ENCODE results near the gene SH2D2A. TPM values are rescaled to one million over a fixed set of nuclear protein-coding genes. Genes with fewer than 3 reads are reported as not detected.

The SH2D2A gene
- total and polyA plus RNA-seq, 9 of the 15 experiments (the other 6 are each of a cell fraction or from before 2014, with no cell fraction given) = 0.89 to 33.6 (median 6.9) TPM

DNA sequence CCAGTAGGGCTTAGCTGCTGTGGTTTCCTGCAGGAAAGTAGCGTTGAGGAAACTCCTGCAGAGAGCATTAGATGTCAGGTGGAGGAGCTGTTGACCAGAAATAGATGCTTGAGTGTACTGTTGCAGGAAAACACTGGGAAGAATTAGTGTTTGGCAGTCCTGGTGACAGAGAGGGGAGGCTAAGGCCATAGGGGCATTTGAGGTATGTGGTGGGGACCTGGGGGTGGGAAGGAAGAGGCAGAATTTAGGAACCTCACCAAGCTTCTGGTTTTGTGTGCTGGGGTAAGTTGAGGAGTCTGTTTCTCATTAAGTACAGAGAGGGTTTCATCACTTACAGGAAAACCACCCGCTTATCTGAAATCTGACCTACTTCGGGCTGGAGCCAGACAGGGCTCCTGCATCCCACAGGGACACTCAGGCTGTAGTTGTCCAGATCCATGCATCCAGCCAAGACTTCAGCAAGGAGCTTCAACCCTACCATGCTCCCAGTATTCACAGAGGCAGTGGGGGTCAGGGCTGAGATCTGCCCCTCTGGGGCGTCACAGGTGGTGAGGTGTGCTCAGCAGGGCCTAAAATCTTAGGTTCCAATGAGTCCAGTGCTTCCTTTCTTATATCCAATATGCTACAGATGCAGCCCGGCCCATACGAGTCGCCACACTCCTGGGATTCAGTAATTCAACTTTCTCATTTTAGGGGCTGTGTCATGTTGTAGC, 15.1 kb downstream of the SH2D2A start:
- no peaks in the 10 kb centered on the region for H3K27me3 ChIP-seq (ENCODE audit: control insufficient read depth in 2 of 2, insufficient read depth in 2 of 2, low read length in 2 of 2)
- H3K9me3 ChIP-seq (replicated peaks; ENCODE audit: control insufficient read depth, insufficient read depth, low read depth, low read length) = no peaks in the 10 kb centered on the region
- no peak overlapping the region for H3K27ac ChIP-seq (ENCODE audit: extremely low read depth, low read depth, low read length)
- ChIA-PET CTCF (ENCODE audit: low intra/inter-chr PET ratio) (interaction anchor here (0.5 to 2.1 kb wide), 3 partner anchors 59 to 288 kb away, joined by 4 to 8 read pairs (median 6); partner anchors contain the start of gene NTRK1), POLR2A (interaction anchor here (0.6 to 1.9 kb wide), 6 partner anchors 10 to 74 kb away, joined by 3 to 9 read pairs (median 4); partner anchors contain the start of genes ISG20L2, METTL25B and MRPL24)
- H3K36me3 ChIP-seq (ENCODE audit: control insufficient read depth, insufficient read depth, low read length) = peaks cover 53% of the 10 kb centered on the region
- H3K4me2 ChIP-seq (ENCODE audit: insufficient read depth, low read length) = no peak overlapping the region
- H3K4me1 ChIP-seq (replicated peaks in 1 of 2; ENCODE audit: control insufficient read depth in 2 of 2, insufficient read depth in 2 of 2, low read length in 2 of 2) = peaks cover 5 to 12% of the 10 kb centered on the region in 2 experiments; a peak in 4 of 5 replicates
- in situ Hi-C loops (cut with MboI) (loop anchor here (5.0 kb wide), 1 partner anchor 61 kb away; the partner anchor contains the start of gene NTRK1), intact Hi-C loops (cut with micrococcal nuclease) (loop anchor here (2.0 kb wide), 1 partner anchor 75 kb away; no protein-coding TSS in a partner anchor)
- H3K4me3 ChIP-seq = no peak overlapping the region
- 69% methylated on average over 7 of the region's 7 CpGs for WGBS (ENCODE audit: insufficient coverage, low coverage, missing lambda C conversion rate)
- DNase-seq (ENCODE audit: extremely low read depth in 1 of 4, low spot score in 3 of 4) (no peak), ATAC-seq (peak; percentile 21), FAIRE-seq (peak; percentile 52)
- no peaks in the 10 kb centered on the region for H3K9me1 ChIP-seq (ENCODE audit: control insufficient read depth, insufficient read depth, low read length)
- no peaks in the 10 kb centered on the region for H3K79me2 ChIP-seq (ENCODE audit: control insufficient read depth, insufficient read depth, low read length)
- H2AFZ ChIP-seq (ENCODE audit: low read depth, low read length) = no peak overlapping the region
- peaks cover 11% of the 10 kb centered on the region; the same call in 1 of the 2 replicates for H4K20me1 ChIP-seq (replicated peaks; ENCODE audit: control insufficient read depth, insufficient read depth, low read length)
- no TSS peak for BruUV-seq (replicated peaks)
- 0 out of 4 replicates have a peak overlapping the region, but pooled peaks of 1 of the 2 experiments have one; percentile 24 for H3K9ac ChIP-seq (ENCODE audit: insufficient read depth in 1 of 2, low read depth in 2 of 2, low read length in 2 of 2)
- peak; percentile 43 for TF ChIP-seq POLR2AphosphoS5 (IDR thresholded peaks at IDR 0.05; ENCODE audit: control insufficient read depth, insufficient read depth, low read depth, low read length)
- peak; percentile 18; the same call in 1 of the 2 replicates for TF ChIP-seq ARID2 (IDR thresholded peaks at IDR 0.05)
- no peak for TF ChIP-seq PPARD (CRISPR knock-in tag; IDR thresholded peaks at IDR 0.05)
- TF ChIP-seq, protein P1, sequence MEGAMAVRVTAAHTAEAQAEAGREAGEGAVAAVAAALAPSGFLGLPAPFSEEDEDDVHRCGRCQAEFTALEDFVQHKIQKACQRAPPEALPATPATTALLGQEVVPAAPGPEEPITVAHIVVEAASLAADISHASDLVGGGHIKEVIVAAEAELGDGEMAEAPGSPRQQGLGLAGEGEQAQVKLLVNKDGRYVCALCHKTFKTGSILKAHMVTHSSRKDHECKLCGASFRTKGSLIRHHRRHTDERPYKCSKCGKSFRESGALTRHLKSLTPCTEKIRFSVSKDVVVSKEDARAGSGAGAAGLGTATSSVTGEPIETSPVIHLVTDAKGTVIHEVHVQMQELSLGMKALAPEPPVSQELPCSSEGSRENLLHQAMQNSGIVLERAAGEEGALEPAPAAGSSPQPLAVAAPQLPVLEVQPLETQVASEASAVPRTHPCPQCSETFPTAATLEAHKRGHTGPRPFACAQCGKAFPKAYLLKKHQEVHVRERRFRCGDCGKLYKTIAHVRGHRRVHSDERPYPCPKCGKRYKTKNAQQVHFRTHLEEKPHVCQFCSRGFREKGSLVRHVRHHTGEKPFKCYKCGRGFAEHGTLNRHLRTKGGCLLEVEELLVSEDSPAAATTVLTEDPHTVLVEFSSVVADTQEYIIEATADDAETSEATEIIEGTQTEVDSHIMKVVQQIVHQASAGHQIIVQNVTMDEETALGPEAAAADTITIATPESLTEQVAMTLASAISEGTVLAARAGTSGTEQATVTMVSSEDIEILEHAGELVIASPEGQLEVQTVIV (CRISPR knock-in tag; IDR thresholded peaks at IDR 0.05; ENCODE audit: borderline replicate concordance) = no peak
- TF ChIP-seq GATAD2A (IDR thresholded peaks at IDR 0.05) = no peak
- TF ChIP-seq, protein P2, sequence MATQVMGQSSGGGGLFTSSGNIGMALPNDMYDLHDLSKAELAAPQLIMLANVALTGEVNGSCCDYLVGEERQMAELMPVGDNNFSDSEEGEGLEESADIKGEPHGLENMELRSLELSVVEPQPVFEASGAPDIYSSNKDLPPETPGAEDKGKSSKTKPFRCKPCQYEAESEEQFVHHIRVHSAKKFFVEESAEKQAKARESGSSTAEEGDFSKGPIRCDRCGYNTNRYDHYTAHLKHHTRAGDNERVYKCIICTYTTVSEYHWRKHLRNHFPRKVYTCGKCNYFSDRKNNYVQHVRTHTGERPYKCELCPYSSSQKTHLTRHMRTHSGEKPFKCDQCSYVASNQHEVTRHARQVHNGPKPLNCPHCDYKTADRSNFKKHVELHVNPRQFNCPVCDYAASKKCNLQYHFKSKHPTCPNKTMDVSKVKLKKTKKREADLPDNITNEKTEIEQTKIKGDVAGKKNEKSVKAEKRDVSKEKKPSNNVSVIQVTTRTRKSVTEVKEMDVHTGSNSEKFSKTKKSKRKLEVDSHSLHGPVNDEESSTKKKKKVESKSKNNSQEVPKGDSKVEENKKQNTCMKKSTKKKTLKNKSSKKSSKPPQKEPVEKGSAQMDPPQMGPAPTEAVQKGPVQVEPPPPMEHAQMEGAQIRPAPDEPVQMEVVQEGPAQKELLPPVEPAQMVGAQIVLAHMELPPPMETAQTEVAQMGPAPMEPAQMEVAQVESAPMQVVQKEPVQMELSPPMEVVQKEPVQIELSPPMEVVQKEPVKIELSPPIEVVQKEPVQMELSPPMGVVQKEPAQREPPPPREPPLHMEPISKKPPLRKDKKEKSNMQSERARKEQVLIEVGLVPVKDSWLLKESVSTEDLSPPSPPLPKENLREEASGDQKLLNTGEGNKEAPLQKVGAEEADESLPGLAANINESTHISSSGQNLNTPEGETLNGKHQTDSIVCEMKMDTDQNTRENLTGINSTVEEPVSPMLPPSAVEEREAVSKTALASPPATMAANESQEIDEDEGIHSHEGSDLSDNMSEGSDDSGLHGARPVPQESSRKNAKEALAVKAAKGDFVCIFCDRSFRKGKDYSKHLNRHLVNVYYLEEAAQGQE (IDR thresholded peaks at IDR 0.05; ENCODE audit: borderline replicate concordance) = peak; percentile 39; the same call in 1 of the 2 replicates
- TF ChIP-seq, protein P2 (CRISPR knock-in tag; IDR thresholded peaks at IDR 0.05; ENCODE audit: low read depth) = 0 out of 2 replicates have a peak, but pooled peaks have one; percentile 50
- no peak for TF ChIP-seq ILK (tag; IDR thresholded peaks at IDR 0.05; ENCODE audit: borderline replicate concordance, low read depth)
- TF ChIP-seq RAD21 (CRISPR knock-in tag; conservative IDR thresholded peaks at IDR 0.05 in 1 of 2, IDR thresholded peaks at IDR 0.05 in 1 of 2) = peak; percentile 25 to 50; a peak in 2 of 4 replicates
- peak; percentile 54; the same call in 1 of the 2 replicates for TF ChIP-seq SUPT5H (IDR thresholded peaks at IDR 0.05)

Measured in K562 (cell line).